ENCODE measurements around the gene FIZ1.
A peak's percentile ranks its signal among the peaks of the same experiment; 100 is the strongest.

Gene FIZ1

GRCh38 chr19:55566823-55567222 lies 32.5 kb downstream of the FIZ1 start:
- no peak for DNase-seq

DNA sequence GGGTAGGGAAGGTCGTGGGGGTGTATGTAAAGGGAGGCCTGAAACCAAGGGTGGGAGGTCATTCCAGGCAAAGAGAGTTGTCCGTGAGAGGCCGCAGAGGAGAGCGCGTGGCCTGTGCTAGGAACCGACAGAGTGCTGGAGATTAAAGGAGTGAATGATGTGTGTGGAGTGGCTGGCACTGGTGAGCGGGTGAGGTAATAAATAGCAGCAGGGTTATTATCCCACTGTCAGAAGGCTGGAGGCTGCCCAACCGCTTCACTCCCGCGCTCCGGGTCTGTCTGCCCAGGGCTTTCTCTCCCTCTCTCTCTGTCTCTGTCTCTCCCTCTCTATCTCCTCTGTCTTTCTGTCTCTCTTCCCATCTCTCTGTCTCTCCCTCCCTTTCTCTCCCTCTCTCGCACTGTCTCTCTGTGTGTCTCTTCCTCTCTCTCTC lies 36.0 kb downstream of the FIZ1 start:
- DNase-seq, result no peak

DNA sequence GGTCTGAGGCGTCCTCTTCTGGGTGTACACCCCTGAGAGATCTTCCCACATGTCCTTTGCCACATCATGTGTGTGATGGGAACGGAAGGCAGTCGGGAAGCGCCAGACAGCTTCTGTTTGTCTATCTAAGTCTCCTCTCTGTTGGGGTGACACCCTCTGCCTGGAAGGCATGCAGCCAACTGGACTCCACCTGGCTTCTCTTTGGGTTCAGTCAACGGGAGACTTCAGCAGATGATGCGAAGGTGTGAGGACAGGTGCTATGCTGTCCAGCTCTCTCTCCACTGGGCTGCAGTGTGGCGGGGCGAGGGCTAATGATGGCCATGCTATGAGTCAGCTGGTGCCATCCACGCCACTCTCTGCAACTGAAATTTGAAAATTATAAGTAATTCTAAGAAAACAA lies 39.6 kb downstream of the FIZ1 start:
- no peak for DNase-seq

GRCh38 chr19:55554741-55555152 lies 44.6 kb downstream of the FIZ1 start:
- DNase-seq, result no peak

GRCh38 chr19:55554302-55554701 lies 45.0 kb downstream of the FIZ1 start:
- no peak for DNase-seq

DNA sequence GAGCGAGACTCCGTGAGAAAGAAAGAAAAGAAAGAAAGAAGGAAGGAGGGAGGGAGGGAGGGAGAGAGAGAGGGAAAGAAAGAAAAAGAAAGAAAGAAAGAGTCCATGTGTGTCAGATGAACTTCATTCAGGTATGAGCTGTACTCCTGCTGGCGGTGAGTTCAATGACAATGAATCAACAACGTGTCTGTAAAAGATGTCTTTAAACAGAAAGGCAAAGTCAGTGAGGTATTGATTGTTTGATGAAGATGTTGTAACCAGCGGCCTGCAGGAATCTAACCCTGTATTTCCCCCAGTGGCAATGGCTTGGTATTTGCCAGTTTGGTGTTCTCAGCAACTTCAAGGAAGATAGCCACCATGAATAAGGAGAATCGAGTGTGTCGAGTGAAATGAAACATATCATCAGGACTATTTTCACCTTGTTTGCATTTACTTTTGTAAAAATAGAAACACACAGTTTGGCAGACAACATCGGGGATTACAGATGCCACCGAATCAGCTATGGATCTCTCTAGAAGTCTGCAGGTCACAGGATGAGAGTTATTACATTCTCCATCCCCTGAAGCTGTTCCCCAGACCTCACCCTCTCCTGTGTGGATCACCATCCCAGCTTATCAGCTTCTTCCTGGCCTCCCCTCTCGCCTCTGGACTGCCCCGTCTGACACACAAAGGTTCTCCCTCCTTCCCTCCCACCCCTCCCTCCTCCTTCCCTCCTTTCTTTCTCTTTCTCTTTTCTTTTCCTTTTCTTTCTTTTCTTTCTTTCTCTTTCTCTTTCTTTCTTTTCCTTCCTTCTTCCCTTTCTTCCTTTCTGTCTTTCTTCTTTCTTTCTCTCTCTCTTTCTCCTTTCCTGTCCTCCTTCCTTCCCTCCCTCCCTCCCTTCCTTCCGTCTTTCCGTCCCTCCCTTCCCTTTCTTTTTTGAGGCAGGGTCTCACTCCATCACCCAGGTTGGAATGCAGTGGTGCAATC lies 45.8 kb downstream of the FIZ1 start:
- DNase-seq, result peak; percentile 8

GRCh38 chr19:55552620-55553019 lies 46.7 kb downstream of the FIZ1 start:
- DNase-seq, result peak; percentile 91

DNA sequence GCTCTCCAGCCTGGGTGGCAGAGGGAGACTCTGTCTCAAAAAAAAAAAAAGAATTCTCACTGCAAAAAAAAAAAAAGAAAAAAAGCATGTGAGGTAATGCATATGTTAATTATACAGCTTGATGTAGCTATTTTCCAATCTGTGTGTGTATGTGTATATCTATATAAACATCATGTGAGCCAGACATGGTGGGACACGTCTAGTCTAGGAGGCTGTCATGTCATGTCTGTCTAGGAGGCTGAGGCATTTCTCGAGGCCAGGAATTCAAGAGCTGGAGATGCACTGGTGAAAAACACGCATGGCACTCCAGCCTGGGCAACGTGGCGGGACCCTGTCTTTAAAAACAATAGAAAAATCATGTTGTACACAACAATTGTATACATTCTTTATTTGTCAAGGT lies 47.1 kb downstream of the FIZ1 start:
- no peak for DNase-seq

GRCh38 chr19:55550321-55550650 lies 49.0 kb downstream of the FIZ1 start:
- DNase-seq, result peak; percentile 62

- peak; percentile 95 for DNase-seq
Observed at GRCh38 chr19:55549500-55550320, 49.6 kb downstream of the FIZ1 start.

- peak; percentile 75 for DNase-seq
Observed at GRCh38 chr19:55546822-55547614, 52.3 kb downstream of the FIZ1 start.

DNA sequence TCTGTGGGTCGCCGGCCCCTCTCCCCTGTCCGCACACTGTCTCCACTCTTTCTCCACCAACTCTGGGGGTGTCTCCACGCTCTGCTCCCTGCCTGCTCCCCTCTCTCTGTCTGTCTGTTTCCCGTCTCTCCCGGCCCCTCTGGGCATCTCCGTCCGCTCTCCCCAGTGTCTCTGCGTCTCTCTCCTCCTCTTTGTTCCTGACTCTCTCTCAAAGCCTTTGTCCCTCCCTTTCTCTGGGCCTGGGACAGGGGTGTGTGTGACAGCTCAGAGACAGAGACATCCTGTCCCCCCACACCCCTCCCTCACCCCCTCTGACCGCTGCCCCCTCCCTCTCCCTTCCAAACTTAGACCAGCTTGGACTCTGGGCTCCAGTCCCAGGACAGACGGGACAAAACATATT lies 53.3 kb downstream of the FIZ1 start:
- DNase-seq, result no peak

GRCh38 chr19:55545443-55545842 lies 53.9 kb downstream of the FIZ1 start, which contains the start of gene SBK3:
SBK3 (minus strand) TSS chr19:55545543; CDS start chr19:55545543, 0 bp downstream.
- DNase-seq, result no peak

GRCh38 chr19:55544776-55545439 lies 54.4 kb downstream of the FIZ1 start:
- DNase-seq, result no peak

GRCh38 chr19:55544014-55544413 lies 55.3 kb downstream of the FIZ1 start:
- DNase-seq, result no peak

- DNase-seq, result no peak
Observed at GRCh38 chr19:55543567-55543966, 55.8 kb downstream of the FIZ1 start.

GRCh38 chr19:55542292-55542855 lies 56.9 kb downstream of the FIZ1 start:
- DNase-seq, result no peak

All from fibroblast of skin of right biceps (primary cell).